Thyroid gland (tissue), 4 donors: ENCODE data around the gene CRYBG3.

ENCODE experiments used
- POLR2A ChIP-seq, 2 donors: fragments of 450-650 bp; IDR thresholded peaks; one replicate each; pipeline ENCODE4 v1.6.1; 2017; ENCODE audit warnings: antibody characterized with exemption in 2 of 2, mild to moderate bottlenecking in 2 of 2, moderate library complexity in 1 of 2
- TF ChIP-seq, protein P1 (sequence below), 6 experiments: fragments of 200-600 bp in 3 of 6; fragments of 450-650 bp in 3 of 6; sonication (generic) in 3 of 6; IDR thresholded peaks; one replicate each; pipeline ENCODE4 v1.5.1; 2016 to 2019; ENCODE audit warnings: antibody characterized with exemption in 6 of 6, mild to moderate bottlenecking in 2 of 6, inconsistent platforms in 1 of 6, moderate library complexity in 1 of 6

- TF ChIP-seq, protein P1, sequence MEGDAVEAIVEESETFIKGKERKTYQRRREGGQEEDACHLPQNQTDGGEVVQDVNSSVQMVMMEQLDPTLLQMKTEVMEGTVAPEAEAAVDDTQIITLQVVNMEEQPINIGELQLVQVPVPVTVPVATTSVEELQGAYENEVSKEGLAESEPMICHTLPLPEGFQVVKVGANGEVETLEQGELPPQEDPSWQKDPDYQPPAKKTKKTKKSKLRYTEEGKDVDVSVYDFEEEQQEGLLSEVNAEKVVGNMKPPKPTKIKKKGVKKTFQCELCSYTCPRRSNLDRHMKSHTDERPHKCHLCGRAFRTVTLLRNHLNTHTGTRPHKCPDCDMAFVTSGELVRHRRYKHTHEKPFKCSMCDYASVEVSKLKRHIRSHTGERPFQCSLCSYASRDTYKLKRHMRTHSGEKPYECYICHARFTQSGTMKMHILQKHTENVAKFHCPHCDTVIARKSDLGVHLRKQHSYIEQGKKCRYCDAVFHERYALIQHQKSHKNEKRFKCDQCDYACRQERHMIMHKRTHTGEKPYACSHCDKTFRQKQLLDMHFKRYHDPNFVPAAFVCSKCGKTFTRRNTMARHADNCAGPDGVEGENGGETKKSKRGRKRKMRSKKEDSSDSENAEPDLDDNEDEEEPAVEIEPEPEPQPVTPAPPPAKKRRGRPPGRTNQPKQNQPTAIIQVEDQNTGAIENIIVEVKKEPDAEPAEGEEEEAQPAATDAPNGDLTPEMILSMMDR (IDR thresholded peaks at IDR 0.05) = no peak
- TF ChIP-seq POLR2A (IDR thresholded peaks at IDR 0.05) = no peak
These were observed 50.8 kb downstream of the CRYBG3 start for GRCh38 chr3:97872525-97873042.
